Measurements from ENCODE around the gene VPS13D. TPM values are rescaled to one million over a fixed set of nuclear protein-coding genes. Genes with fewer than 3 reads are reported as not detected.

VPS13D gene
- total RNA-seq, 1 experiment from 2014 or later: 36.5 TPM

GRCh38 chr1:12413664-12414410 is 184.0 kb downstream of the VPS13D start:
- no peak for DNase-seq (ENCODE audit: unreplicated experiment)
- H3K27ac Mint-ChIP-seq (ENCODE audit: low read depth, unreplicated experiment): no peak overlapping the region
- H3K4me3 Mint-ChIP-seq (ENCODE audit: unreplicated experiment): no peak overlapping the region
- no TSS peak for BruUV-seq (replicated peaks)
- H3K36me3 Mint-ChIP-seq (ENCODE audit: insufficient read depth, unreplicated experiment): peaks cover 42% of the 10 kb centered on the region
- no peaks in the 10 kb centered on the region for H3K27me3 Mint-ChIP-seq (ENCODE audit: insufficient read depth, unreplicated experiment)
- intact Hi-C loops (cut with micrococcal nuclease): no loop called here
- TF ChIP-seq CTCF (IDR thresholded peaks at IDR 0.05; ENCODE audit: unreplicated experiment): no peak
- ChIA-PET POLR2A (no interaction called here), CTCF (no interaction called here)
- no peaks in the 10 kb centered on the region for H3K4me1 Mint-ChIP-seq (ENCODE audit: insufficient read depth, unreplicated experiment)
- peaks cover 7% of the 10 kb centered on the region for H3K9me3 Mint-ChIP-seq (ENCODE audit: unreplicated experiment)

GRCh38 chr1:12414444-12415018 is 184.7 kb downstream of the VPS13D start:
- DNase-seq (ENCODE audit: unreplicated experiment): no peak
- no peaks in the 10 kb centered on the region for H3K4me1 Mint-ChIP-seq (ENCODE audit: insufficient read depth, unreplicated experiment)
- peaks cover 38% of the 10 kb centered on the region for H3K36me3 Mint-ChIP-seq (ENCODE audit: insufficient read depth, unreplicated experiment)
- no peaks in the 10 kb centered on the region for H3K27me3 Mint-ChIP-seq (ENCODE audit: insufficient read depth, unreplicated experiment)
- ChIA-PET POLR2A (interaction anchor here (0.6 kb wide), 1 partner anchor 125 kb away, joined by 3 read pairs; no protein-coding TSS in a partner anchor), CTCF (no interaction called here)
- intact Hi-C loops (cut with micrococcal nuclease): no loop called here
- H3K4me3 Mint-ChIP-seq (ENCODE audit: unreplicated experiment): no peak overlapping the region
- peaks cover 7% of the 10 kb centered on the region for H3K9me3 Mint-ChIP-seq (ENCODE audit: unreplicated experiment)
- no TSS peak for BruUV-seq (replicated peaks)
- H3K27ac Mint-ChIP-seq (ENCODE audit: low read depth, unreplicated experiment): no peak overlapping the region
- no peak for TF ChIP-seq CTCF (IDR thresholded peaks at IDR 0.05; ENCODE audit: unreplicated experiment)

DNA sequence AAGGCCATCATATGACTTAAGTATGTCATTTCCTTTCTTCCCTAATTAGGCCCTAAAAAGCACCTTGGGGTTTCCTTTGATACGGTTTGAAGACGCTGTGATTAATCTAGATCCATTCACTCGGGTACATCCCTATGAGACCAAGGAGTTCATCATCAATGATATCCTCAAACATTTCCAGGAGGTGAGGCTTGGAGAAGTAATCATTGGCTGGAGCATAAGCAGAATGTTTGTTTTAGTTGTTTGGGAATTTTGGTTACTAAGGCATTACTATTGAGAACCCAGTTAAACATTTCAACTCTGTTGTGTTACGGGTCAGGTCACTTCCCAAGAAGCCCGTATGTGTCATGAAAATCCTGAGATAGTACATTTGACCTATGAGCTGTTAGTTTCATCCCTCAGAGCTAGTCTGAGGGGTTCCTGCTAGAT is 185.2 kb downstream of the VPS13D start:
- H3K4me1 Mint-ChIP-seq (ENCODE audit: insufficient read depth, unreplicated experiment): no peaks in the 10 kb centered on the region
- no TSS peak for BruUV-seq (replicated peaks)
- intact Hi-C loops (cut with micrococcal nuclease): no loop called here
- H3K36me3 Mint-ChIP-seq (ENCODE audit: insufficient read depth, unreplicated experiment): peaks cover 33% of the 10 kb centered on the region
- DNase-seq (ENCODE audit: unreplicated experiment): no peak
- TF ChIP-seq CTCF (IDR thresholded peaks at IDR 0.05; ENCODE audit: unreplicated experiment): no peak
- no peaks in the 10 kb centered on the region for H3K27me3 Mint-ChIP-seq (ENCODE audit: insufficient read depth, unreplicated experiment)
- H3K9me3 Mint-ChIP-seq (ENCODE audit: unreplicated experiment): peaks cover 3% of the 10 kb centered on the region
- ChIA-PET POLR2A (interaction anchor here (0.6 kb wide), 1 partner anchor 125 kb away, joined by 3 read pairs; no protein-coding TSS in a partner anchor), CTCF (interaction anchor here (0.6 to 0.9 kb wide), 2 partner anchors 15 to 112 kb away, joined by 3 read pairs; no protein-coding TSS in a partner anchor)
- H3K27ac Mint-ChIP-seq (ENCODE audit: low read depth, unreplicated experiment): no peak overlapping the region
- no peak overlapping the region for H3K4me3 Mint-ChIP-seq (ENCODE audit: unreplicated experiment)

GRCh38 chr1:12416101-12416500 is 186.3 kb downstream of the VPS13D start:
- BruUV-seq (replicated peaks): no TSS peak
- DNase-seq (ENCODE audit: unreplicated experiment): no peak
- H3K36me3 Mint-ChIP-seq (ENCODE audit: insufficient read depth, unreplicated experiment): peaks cover 30% of the 10 kb centered on the region
- no peaks in the 10 kb centered on the region for H3K27me3 Mint-ChIP-seq (ENCODE audit: insufficient read depth, unreplicated experiment)
- no peak for TF ChIP-seq CTCF (IDR thresholded peaks at IDR 0.05; ENCODE audit: unreplicated experiment)
- ChIA-PET CTCF (interaction anchor here (0.9 kb wide), 1 partner anchor 16 kb away, joined by 3 read pairs; no protein-coding TSS in a partner anchor), POLR2A (interaction anchor here (1.8 kb wide), 1 partner anchor 11 kb away, joined by 6 read pairs; no protein-coding TSS in a partner anchor)
- intact Hi-C loops (cut with micrococcal nuclease): no loop called here
- no peak overlapping the region for H3K27ac Mint-ChIP-seq (ENCODE audit: low read depth, unreplicated experiment)
- no peaks in the 10 kb centered on the region for H3K9me3 Mint-ChIP-seq (ENCODE audit: unreplicated experiment)
- no peak overlapping the region for H3K4me3 Mint-ChIP-seq (ENCODE audit: unreplicated experiment)
- H3K4me1 Mint-ChIP-seq (ENCODE audit: insufficient read depth, unreplicated experiment): no peaks in the 10 kb centered on the region

Measured in MCF 10A (cell line).